Measurements from ENCODE around the gene CPNE7.

Gene CPNE7

DNA sequence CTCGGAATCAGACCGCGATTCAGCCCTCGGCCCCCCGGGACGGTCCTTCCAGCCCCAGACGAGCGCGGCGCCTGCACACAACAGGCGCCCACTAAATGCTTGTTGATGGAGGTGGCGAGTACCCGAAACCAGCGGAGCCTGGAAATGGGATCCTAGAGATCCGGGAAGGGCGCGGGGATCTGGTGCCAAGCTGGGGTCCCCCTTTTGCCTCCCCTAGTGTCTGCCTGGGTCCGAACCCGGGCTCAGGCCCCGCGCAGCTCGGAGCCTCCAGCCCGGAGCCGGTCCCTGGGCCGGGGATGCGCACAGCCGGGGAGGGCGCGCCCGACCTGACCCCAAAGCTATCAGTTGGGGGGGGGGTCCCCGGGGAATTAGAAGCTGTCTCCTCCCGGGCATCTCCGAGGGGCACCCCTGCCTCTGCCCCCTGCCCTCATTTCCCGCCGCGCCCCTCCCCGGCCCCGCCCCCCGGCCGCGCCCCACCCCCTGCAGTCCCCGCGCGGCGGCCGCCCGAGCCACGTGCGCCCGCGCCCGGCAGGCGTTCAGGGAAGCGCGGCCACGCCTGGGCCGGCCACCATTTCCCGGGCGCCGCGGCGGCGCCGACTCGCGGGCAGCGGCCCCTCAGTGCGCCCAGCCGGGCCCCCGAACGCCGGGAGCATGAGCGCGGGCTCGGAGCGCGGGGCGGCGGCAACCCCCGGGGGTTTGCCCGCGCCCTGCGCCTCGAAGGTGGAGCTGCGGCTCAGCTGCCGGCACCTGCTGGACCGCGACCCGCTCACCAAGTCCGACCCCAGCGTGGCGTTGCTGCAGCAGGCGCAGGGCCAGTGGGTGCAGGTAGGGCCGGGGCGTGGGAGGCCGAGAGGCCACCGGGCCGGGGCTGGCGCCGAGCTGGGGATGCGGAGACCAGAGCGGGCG is at the start of gene CPNE7:
TSS of gene CPNE7 (plus strand) at position 512 of the 906 bp plus-strand sequence. CDS start at position 652, 140 bp downstream.
- DNase-seq, result no peak

DNA sequence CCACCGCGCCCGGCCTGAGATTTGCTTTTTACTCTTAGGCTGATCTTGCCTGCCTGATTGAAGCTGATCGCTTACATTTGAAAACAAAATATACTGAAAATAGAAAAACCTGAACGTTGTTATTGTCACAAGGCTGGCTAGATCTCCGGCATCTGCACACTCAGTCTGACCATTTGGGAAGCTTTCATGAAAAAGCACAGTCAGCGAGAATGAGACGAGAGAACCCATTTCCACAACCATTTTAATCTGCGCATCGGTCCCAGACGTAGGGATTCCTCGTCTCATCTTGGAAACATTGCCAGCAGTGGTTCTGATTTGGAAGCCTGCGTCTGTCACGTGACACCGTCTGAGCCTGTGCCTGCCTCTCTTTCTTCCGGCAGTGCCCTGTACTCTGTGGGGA is 46.5 kb upstream of the CPNE7 start:
- no peak for DNase-seq

DNA sequence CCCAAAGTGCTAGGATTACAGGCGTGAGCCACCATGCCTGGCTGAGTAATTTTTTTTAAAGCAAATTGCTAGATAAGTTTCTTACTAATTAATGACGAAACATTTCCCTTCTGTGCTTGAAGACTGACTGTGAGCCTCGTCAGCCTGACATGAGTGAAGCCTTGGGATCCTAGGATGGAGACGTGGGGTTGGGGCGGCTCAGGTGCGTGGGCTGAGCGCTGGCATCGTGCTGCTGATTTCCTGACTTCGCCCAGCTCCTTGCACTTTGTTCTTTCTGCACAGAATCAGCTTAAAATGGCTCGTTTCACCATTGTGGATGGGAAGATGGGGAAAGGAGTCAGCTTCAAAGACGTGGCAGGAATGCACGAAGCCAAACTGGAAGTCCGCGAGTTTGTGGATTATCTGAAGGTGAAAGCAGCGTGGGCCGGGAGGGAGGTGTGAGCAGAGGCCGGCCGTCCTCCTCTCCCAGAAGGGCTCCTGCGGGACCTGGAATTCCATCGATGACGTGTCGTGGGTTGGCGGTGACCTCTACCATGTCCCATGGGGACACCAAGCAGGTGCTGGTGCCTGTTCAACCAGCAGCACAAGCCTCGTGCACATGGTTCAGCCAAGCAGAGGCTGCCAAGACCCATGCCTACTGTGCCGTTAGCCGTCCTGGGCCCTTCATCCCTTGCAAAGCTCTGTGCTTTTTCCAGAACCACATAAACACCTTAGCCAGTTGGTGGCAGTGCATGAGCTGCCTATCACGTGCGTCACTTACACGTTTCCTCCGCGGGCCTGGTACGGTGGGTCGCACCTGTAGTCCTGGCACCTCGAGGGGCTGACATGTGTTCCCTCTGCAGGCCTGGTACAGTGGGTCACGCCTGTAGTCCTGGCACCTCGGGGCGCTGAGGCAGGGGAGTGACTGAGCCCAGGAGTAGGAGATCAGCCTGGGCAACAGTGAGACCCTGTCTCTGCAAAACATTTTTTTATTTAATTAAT is 44.9 kb upstream of the CPNE7 start:
- DNase-seq, result no peak

DNA sequence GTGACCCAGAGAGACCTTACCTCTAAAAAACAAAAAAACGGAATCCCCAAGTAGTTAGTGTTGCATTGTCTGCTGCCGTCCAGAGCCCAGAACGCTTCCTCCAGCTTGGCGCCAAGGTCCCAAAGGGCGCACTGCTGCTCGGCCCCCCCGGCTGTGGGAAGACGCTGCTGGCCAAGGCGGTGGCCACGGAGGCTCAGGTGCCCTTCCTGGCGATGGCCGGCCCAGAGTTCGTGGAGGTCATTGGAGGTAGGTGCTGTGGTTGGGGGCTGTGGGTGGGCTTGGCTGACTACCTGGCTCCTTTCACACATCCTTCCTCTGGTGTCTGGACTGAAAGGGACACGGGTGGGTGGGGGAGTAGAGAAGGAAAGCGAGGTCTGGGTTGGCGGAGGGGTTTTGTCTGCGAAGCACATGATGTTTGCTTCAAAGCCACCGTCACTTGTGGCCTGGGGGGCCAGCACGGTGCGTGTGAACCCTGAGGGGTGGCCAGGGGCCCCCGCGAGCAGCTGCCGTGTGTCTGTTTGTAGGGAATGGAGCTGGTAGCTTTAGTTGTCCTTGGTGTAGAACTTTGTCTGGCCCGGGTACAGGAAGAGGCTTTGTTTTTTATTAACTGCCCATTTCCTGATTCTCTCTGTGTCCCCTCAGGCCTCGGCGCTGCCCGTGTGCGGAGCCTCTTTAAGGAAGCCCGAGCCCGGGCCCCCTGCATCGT is 43.6 kb upstream of the CPNE7 start:
- no peak for DNase-seq

GRCh38 chr16:89534252-89534756 is 41.3 kb upstream of the CPNE7 start:
- no peak for DNase-seq

DNA sequence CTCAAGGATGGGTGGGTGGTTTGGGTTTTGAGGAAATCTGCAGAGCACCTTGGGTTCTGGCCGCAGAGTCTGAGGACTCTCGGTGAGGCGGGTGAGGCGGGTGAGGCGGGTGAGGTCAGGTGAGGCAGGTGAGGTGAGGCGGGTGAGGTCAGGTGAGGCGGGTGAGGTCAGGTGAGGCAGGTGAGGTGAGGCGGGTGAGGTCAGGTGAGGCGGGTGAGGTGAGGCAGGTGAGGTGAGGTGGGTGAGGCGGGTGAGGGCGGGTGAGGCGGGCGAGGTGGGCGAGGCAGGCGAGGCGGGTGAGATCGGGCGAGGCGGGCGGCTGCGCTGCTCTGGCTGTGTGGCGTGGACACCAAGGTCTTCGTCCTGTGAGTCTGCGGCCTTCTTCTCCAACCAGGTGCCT is 39.2 kb upstream of the CPNE7 start:
- DNase-seq, result no peak

- no peak for DNase-seq
Observed at GRCh38 chr16:89536886-89537548, 38.5 kb upstream of the CPNE7 start.

DNA sequence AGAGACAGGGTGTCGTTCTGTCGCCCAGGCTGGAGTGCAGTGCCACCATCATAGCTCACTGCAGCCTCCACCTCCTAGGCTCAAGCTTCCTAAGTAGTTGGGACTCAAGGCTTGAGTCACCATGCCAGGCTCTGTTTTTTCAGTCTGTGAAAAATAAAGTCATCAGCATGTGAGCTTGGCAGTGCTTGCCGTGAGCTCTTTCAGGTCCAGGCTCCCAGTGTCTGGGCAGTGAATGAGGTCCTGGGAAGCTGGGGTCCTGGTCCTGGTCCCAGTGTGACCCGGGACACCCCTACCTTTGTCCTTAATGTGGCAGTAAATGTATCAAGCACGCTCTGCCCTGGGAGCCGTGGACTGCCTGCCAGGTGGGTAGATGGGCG is 38.0 kb upstream of the CPNE7 start:
- no peak for DNase-seq

DNA sequence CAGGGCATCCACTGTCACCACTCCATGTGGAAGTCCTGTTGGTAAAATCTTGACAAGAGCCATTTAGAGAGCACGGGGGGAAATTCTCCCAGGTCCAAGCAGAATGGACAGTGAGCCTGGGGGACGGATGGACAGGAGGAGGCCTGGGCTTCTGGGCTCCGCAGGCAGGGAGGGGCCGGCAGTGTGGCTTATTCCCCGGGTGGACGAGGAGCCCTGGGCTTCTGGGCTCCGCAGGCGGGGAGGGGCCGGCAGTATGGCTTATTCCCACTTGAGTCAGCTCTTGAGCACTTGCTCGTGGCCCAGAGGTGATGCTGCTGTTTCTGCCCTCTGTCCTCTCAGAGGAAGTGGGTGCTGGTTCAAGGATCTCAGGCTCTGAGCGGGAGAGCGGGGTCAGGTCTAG is 37.3 kb upstream of the CPNE7 start:
- DNase-seq, result no peak

DNA sequence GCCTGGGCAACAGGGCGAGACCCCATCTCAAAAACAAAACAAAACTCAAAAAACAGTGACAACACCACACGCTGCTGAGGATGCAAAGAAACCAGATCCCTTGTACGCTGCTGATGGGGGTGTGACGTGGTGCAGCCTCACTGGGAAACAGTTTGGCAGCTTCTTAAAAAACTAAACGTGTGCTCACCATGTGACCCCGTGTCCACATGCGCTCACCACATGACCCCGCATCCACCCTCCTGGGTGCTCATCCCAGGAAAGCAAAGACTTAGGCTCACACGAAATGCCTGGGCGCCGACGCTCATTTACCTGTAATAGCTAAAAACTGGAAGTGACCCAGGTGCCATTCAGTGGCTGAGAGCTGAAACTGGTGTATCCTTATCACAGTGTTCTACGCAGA is 35.0 kb upstream of the CPNE7 start:
- no peak for DNase-seq

DNA sequence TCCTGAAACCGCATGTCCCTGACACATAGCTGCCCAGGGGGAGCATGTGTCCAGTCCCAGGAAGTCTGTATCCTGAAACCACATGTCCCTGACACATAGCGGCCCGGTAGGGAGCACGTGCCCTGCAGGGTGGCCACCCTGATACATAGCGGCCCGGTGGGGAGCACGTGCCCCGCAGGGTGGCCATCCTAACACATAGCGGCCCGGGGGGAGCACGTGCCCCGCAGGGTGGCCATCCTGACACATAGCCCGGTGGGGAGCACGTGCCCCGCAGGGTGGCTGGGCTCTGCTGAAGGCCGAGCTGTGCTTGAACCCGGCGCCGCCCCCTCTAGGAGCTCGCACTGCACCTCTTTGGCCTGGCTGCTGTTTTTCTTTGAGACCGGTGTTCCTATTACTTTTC is 33.8 kb upstream of the CPNE7 start:
- no peak for DNase-seq

DNA sequence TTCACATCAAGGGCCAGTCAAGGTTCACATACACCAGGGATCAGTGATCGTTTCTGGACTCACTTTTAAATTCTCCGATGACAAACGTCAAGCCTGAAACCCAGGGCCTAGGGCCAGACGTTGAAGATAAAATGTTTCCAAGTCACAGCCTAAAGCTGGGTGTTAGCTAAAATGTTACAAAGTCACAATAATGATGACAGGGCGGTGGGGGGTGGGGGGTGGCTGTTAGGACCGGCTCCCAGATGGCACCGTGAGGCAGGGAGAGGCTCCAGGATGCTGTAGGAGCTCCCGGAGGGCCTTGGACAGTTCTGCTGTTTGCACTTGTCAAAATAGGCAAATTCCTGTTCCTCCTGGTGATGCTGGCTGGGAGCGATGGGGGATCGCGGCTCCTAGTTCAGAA is 31.4 kb upstream of the CPNE7 start:
- DNase-seq, result no peak

GRCh38 chr16:89544713-89545043 is 30.9 kb upstream of the CPNE7 start:
- DNase-seq, result no peak

DNA sequence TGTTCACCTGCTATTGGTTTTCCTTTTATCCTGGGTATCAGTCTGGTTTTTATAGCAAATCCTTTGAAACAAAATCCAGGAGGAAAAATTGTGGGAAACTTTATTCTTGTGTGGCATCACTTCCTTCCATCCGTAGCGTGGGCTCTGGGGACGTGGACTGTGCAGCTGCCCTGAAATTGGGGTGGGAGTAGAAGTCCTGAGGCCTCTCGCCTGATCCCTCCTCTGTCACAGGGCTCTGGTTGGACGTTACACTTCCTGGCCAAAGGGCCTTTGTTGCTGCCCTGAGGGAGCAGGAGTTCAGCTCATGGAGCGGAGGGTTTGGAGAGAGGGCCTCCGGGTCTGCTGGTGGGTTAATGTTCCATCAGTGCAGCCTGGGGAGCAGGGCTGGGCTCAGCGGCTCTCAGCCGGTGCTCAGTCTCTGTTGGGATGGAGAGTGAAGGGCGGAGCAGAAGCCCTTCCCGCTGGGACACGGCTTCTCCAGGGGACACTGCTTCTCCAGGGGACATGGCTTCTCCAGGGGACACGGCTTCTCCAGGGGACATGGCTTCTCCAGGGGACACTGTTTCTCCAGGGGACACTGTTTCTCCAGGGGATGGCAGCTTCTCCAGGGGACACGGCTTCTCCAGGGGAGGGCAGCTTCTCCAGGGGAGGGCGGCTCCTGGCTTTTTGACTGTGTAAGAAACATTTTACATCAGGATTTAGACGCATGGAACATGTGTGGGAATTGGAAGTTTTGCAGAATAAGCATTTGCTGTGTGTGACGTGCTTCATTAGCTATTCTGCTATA is 30.3 kb upstream of the CPNE7 start:
- no peak for DNase-seq

DNA sequence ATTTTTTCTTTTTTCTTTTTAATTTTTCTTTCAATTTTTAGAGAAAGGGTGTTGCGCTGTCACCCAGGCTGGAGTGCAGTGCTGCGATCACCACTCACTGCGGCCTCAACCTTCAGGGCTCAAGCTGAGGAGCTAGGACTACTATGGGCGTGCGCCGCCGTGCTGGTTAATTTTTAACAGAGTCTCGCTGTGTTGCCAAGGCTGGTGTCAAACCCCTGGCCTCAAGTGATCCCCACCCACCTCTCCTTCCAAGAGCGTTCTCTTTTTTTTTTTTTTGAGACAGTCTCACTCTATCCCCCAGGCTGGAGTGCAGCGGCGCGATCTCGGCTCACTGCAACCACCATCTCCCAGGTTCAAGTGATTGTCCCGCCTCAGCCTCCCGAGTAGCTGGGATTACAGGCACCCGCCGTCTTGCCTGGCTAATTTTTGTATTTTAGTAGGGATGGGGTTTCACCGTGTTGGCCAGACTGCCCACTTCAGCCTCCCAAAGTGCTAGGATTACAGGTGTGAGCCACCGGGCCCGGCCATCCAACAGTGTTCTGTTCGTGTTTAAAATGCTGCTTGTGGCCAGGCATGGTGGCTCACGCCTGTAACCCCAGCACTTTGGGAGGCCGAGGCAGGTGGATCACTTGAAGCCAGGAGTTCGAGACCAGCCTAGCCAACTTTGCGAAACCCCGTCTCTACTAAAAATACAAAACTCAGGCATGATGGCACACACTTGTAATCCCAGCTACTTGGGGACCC is 29.6 kb upstream of the CPNE7 start:
- DNase-seq, result no peak

DNA sequence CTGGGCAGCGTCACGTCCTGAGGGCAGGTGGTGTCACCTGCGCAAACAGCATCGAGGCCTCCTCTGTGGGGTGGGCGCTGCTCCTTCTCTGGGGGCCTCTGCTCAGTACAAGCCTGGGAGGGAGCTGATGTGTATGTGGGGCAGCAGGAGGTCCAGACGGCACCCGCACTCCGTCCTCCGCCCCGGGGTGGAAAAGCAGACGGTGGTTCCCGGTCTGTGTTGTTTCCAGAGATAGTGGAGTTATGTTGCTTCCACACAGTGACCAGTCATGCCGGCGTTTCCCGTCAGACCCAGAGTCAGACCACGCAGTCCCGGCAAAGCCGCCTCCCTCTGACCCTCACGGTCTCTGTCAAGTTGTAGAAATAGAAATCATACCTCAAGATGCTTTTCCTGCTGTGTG is 28.8 kb upstream of the CPNE7 start:
- DNase-seq, result no peak

DNA sequence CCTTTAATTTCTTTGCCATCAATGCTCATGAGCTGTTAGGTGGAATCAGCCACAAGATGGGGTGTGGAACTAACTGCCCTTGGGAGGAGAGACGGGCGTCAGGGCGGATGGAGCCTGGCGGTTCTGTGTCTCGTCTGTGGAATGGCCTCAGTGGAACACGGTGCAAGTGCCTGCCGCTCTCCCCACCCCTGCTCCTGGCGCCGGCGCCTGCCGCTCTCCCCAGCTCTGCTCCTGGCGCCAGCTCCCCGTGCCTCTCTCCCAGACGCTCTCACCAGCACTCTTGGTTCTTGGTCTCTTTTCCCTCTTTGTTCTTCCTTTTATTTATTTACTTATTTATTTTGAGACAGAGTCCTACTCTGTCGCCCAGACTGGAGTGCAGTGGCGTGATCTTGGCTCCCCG is 28.3 kb upstream of the CPNE7 start:
- DNase-seq, result no peak

GRCh38 chr16:89547860-89548259 is 27.7 kb upstream of the CPNE7 start:
- no peak for DNase-seq

GRCh38 chr16:89548344-89549006 is 27.1 kb upstream of the CPNE7 start:
- no peak for DNase-seq

DNA sequence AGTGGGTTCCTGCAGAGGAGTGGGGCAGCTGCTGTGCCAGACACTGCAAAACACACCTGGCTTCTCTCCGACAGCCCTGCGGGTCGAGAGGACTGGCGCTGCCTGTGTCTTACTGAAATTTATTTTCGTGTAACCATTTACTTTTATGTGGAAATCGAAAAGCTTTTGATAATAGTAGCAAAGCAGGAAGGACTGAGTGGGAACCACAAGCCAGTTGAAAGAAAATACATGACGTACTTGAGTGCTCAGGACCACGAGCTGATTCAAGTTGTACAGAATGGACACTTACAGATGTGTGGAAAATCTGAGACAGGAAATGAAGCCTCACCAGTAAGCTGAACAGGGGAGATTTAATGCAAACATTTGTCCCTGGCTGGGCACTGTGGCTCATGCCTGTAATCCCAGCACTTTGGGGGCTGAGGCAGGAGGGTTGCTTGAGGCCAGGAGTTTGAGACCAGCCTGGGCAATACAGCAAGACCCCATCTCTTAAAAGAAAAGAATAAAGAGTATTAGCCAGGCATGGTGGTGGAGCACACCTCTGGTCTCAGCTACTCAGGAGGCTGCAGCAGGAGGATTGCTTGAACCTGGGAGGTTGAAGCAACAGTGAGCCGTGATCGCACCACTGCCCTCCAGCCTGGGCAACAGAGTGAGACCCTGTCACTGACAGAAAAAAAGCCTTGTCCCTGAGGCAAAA is 26.4 kb upstream of the CPNE7 start:
- no peak for DNase-seq

Data from NCI-H446 treated with DMSO at 0.1 percent for 48 hours (cell line).